ENCODE results near the gene ADGRD2. TPM values are rescaled to one million over a fixed set of nuclear protein-coding genes. Genes with fewer than 3 reads are reported as not detected.

Gene ADGRD2
- total RNA-seq, 1 experiment from 2014 or later = not detected

DNA sequence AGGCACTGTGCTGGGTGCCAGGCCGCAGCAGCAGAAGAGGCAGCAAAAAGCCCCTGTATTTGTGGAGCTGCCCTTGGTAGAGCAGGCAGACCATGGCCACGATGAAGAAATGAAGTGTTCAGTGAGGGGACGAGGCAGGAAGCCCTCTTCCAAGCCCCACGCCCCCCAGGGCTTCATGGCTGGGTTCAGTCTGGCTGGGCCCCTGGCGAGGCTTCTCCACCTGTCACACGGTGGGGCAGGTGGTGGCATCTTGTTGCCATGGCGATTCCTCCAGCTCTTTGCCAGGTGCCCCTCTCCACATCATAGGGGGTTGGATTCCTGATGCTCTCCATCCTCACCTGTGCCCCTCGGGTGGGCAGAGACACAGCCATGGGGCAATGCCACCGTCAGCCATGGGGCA is 21.5 kb downstream of the ADGRD2 start:
- H3K36me3 Mint-ChIP-seq (ENCODE audit: insufficient read depth, unreplicated experiment) = no peaks in the 10 kb centered on the region
- no peaks in the 10 kb centered on the region for H3K9me3 Mint-ChIP-seq (ENCODE audit: low read depth, unreplicated experiment)
- CTCF ChIA-PET = no interaction called here
- H3K27ac Mint-ChIP-seq (ENCODE audit: unreplicated experiment) = no peak overlapping the region
- TF ChIP-seq, protein P1, sequence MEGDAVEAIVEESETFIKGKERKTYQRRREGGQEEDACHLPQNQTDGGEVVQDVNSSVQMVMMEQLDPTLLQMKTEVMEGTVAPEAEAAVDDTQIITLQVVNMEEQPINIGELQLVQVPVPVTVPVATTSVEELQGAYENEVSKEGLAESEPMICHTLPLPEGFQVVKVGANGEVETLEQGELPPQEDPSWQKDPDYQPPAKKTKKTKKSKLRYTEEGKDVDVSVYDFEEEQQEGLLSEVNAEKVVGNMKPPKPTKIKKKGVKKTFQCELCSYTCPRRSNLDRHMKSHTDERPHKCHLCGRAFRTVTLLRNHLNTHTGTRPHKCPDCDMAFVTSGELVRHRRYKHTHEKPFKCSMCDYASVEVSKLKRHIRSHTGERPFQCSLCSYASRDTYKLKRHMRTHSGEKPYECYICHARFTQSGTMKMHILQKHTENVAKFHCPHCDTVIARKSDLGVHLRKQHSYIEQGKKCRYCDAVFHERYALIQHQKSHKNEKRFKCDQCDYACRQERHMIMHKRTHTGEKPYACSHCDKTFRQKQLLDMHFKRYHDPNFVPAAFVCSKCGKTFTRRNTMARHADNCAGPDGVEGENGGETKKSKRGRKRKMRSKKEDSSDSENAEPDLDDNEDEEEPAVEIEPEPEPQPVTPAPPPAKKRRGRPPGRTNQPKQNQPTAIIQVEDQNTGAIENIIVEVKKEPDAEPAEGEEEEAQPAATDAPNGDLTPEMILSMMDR (IDR thresholded peaks at IDR 0.05; ENCODE audit: unreplicated experiment) = no peak
- H3K4me1 Mint-ChIP-seq (ENCODE audit: low read depth, unreplicated experiment) = no peaks in the 10 kb centered on the region
- H3K27me3 Mint-ChIP-seq (ENCODE audit: unreplicated experiment) = peaks cover 50% of the 10 kb centered on the region
- no peak for DNase-seq
- H3K4me3 Mint-ChIP-seq (ENCODE audit: low read depth, unreplicated experiment) = no peak overlapping the region
- intact Hi-C loops (cut with micrococcal nuclease; ENCODE audit: unreplicated experiment) = no loop called here
- no TSS peak for BruUV-seq (replicated peaks)

DNA sequence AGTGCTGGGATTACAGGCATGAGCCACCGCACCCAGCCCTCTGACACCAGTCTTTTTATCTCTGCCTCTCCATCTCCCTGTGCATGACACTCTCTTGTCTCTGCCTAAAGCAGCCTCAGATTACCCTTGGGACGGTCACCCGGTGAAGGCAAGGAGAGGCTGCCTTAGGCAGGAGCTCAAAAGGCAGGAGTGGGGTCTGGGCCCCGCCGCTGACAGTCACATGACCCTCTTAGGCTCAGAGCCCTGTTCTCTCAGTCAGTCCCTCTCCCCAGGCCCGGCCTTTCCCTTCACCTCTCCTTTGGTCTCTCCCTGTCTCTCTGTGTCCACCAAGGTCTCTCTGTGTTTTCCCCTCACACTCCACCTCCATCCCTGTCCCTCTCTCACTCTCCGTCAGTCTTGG is 22.5 kb downstream of the ADGRD2 start:
- no peak for DNase-seq
- Mint-ChIP-seq H3K4me1 (ENCODE audit: low read depth, unreplicated experiment) (no peaks in the 10 kb centered on the region), H3K27ac (ENCODE audit: unreplicated experiment) (no peak overlapping the region), H3K4me3 (ENCODE audit: low read depth, unreplicated experiment) (no peak overlapping the region), H3K27me3 (ENCODE audit: unreplicated experiment) (peaks cover 51% of the 10 kb centered on the region), H3K9me3 (ENCODE audit: low read depth, unreplicated experiment) (no peaks in the 10 kb centered on the region), H3K36me3 (ENCODE audit: insufficient read depth, unreplicated experiment) (no peaks in the 10 kb centered on the region)
- BruUV-seq (replicated peaks) = no TSS peak
- intact Hi-C loops (cut with micrococcal nuclease; ENCODE audit: unreplicated experiment) = no loop called here
- CTCF ChIA-PET = no interaction called here
- TF ChIP-seq, protein P1 (IDR thresholded peaks at IDR 0.05; ENCODE audit: unreplicated experiment) = no peak

DNA sequence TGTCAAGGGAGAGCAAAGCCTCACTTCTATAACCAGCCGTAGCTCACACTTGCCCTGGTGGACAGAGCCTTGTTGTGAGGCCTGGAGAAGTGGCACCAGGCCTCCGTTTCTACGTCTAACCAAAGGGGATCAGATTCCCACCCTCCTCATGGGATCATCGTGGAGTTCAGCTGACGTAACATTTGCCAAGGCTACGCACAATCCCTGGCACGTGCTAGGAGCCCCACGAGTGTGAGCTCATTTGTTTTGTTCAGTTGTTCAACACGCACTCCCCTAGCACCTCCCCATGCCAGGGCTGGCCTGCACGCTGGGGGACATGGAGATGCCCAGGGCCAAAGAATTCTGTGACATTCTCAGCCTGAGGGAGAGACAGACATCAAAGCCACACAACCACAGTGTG is 23.1 kb downstream of the ADGRD2 start:
- Mint-ChIP-seq H3K27ac (ENCODE audit: unreplicated experiment) (no peak overlapping the region), H3K4me3 (ENCODE audit: low read depth, unreplicated experiment) (no peak overlapping the region), H3K27me3 (ENCODE audit: unreplicated experiment) (peaks cover 53% of the 10 kb centered on the region), H3K4me1 (ENCODE audit: low read depth, unreplicated experiment) (no peaks in the 10 kb centered on the region), H3K9me3 (ENCODE audit: low read depth, unreplicated experiment) (no peaks in the 10 kb centered on the region), H3K36me3 (ENCODE audit: insufficient read depth, unreplicated experiment) (no peaks in the 10 kb centered on the region)
- DNase-seq = no peak
- BruUV-seq (replicated peaks) = no TSS peak
- TF ChIP-seq, protein P1 (IDR thresholded peaks at IDR 0.05; ENCODE audit: unreplicated experiment) = no peak
- intact Hi-C loops (cut with micrococcal nuclease; ENCODE audit: unreplicated experiment) = no loop called here
- CTCF ChIA-PET = no interaction called here

DNA sequence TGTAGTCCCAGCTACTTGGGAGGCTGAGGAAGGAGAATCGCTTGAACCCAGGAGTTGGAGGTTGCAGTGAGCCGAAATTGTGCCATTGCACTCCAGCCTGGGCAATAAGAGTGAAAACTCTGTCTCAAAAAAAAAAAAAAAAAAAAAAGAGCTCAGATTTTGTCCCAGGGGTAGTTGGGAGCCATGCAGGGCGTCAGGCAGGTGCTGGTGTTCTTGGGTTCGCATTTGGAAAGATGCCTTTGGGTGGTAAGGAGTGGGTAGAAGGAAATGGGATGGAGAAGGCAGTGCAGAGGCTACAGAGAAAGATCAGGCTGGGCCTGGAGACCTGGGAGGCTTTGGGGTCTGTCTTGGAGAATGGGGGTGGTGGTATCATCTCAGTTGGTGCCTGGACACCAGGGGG is 23.9 kb downstream of the ADGRD2 start:
- no peak for DNase-seq
- Mint-ChIP-seq H3K4me1 (ENCODE audit: low read depth, unreplicated experiment) (no peaks in the 10 kb centered on the region), H3K9me3 (ENCODE audit: low read depth, unreplicated experiment) (no peaks in the 10 kb centered on the region), H3K36me3 (ENCODE audit: insufficient read depth, unreplicated experiment) (no peaks in the 10 kb centered on the region), H3K27ac (ENCODE audit: unreplicated experiment) (no peak overlapping the region), H3K4me3 (ENCODE audit: low read depth, unreplicated experiment) (no peak overlapping the region), H3K27me3 (ENCODE audit: unreplicated experiment) (peaks cover 52% of the 10 kb centered on the region)
- intact Hi-C loops (cut with micrococcal nuclease; ENCODE audit: unreplicated experiment) = no loop called here
- TF ChIP-seq, protein P1 (IDR thresholded peaks at IDR 0.05; ENCODE audit: unreplicated experiment) = no peak
- CTCF ChIA-PET = no interaction called here
- BruUV-seq (replicated peaks) = no TSS peak

Measured in Calu3 (cell line).